ENCODE data around the gene FAM222B.
"Not testable (repeated sequence)": the region's sequence is repeated elsewhere in the genome, so short reads cannot be mapped to it uniquely, and the experiment has no call there.

DNA sequence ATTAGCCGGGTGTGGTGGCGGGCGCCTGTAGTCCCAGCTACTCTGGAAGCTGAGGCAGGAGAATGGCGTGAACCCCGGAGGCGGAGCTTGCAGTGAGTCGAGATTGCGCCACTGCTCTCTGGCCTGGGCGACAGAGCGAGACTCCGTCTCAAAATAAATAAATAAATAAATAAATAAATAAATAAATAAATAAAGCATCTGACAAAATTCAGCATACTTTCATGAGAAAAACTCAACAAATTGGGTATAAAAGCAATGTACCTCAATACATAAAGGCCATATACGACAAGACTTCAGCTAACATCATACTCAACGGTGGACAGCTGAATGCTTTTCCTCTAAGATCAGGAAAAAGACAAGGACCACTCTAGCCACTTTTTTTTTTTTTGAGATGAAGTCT is 63.0 kb downstream of the FAM222B start:
- not testable (repeated sequence) for TF ChIP-seq EZH2 (IDR thresholded peaks at IDR 0.05; ENCODE audit: borderline replicate concordance, insufficient read depth, low read depth, low read length, poor library complexity, severe bottlenecking)
- TF ChIP-seq, protein P1, sequence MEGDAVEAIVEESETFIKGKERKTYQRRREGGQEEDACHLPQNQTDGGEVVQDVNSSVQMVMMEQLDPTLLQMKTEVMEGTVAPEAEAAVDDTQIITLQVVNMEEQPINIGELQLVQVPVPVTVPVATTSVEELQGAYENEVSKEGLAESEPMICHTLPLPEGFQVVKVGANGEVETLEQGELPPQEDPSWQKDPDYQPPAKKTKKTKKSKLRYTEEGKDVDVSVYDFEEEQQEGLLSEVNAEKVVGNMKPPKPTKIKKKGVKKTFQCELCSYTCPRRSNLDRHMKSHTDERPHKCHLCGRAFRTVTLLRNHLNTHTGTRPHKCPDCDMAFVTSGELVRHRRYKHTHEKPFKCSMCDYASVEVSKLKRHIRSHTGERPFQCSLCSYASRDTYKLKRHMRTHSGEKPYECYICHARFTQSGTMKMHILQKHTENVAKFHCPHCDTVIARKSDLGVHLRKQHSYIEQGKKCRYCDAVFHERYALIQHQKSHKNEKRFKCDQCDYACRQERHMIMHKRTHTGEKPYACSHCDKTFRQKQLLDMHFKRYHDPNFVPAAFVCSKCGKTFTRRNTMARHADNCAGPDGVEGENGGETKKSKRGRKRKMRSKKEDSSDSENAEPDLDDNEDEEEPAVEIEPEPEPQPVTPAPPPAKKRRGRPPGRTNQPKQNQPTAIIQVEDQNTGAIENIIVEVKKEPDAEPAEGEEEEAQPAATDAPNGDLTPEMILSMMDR (IDR thresholded peaks at IDR 0.05), result not testable (repeated sequence)
